Mesenteric fat pad (tissue), 1 donor: ENCODE data around the gene C9orf85. TPM values are rescaled to one million over a fixed set of nuclear protein-coding genes. Genes with fewer than 3 reads are reported as not detected.
"Not testable (repeated sequence)": the region's sequence is repeated elsewhere in the genome, so short reads cannot be mapped to it uniquely, and the experiment has no call there.

ENCODE experiments used
- DNase-seq: peaks from one replicate; pipeline ENCODE4 v3.0.0-alpha.2; 2020; ENCODE audit warnings: low spot score
- long read RNA-seq: library from polyadenylated mRNA; unstranded; transcript quantifications from one replicate; pipeline ENCODE4 v2.0.0, GENCODE V29; 2020
- total RNA-seq: library from RNA; stranded (reverse); fragmentation: NEBNext Ultra II Directional; extraction: Animal tissue kit (Norgen Biotek cat#: 25700); gene quantifications from one replicate; pipeline ENCODE4 v1.2.1, GENCODE V29; 2021
- donor health status: DM: yes; HTN: yes; CAD: no.

Gene C9orf85
- 6.7 TPM for total RNA-seq
- long read RNA-seq, transcript C9orf85-201 (4 exons, 1,279 nt): major isoform, 6 of 16 reads
- long read RNA-seq, partial matches to known transcripts: 0 of 16 reads
- long read RNA-seq, other reads (novel, unspliced or antisense): 8 of 16 reads

DNA sequence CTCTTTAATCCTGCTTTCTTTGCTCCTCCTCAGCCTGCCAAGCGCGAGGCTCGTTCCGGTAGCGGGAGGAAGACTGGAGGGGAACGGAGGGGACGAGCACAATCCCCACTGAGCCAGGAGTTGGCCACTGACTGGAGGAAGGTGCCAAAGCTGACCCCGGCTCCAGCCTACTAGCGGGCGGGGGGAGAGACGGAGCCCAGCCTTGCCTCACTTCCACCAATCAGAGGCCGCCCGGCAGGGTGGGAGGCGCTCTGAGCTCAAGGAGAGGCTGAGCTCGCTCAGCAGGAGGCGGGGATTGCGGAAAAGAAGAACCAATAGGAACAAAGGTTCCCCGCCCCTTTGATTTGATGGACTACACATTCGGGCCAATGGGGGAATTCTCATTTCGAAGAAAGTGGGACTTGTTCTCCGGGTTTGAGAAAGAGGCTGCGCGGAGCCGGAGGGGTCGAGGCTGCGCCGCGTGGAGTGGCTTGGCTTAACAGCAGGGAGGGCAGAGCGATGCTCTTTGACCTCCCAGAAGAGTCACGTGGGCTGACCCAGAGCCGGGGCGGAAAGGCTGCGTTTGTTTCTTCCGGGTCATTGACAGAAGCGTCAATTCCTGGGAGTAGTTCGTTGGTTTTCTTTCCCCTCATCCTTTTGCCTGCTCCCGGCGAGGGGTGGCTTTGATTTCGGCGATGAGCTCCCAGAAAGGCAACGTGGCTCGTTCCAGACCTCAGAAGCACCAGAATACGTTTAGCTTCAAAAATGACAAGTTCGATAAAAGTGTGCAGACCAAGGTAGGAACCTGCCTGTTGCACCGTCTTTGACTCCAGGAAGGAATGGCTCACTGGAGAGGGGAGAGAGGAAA lies at the start of gene C9orf85, which contains the start of gene ABHD17B:
C9orf85 (plus strand) TSS at position 579 of the 847 bp plus-strand sequence; CDS start at position 675, 96 bp downstream.
ABHD17B (minus strand) TSS at position 133 of the 847 bp plus-strand sequence. CDS start 36,113 bp downstream, outside the sequence.
- DNase-seq: peak; percentile 98

DNA sequence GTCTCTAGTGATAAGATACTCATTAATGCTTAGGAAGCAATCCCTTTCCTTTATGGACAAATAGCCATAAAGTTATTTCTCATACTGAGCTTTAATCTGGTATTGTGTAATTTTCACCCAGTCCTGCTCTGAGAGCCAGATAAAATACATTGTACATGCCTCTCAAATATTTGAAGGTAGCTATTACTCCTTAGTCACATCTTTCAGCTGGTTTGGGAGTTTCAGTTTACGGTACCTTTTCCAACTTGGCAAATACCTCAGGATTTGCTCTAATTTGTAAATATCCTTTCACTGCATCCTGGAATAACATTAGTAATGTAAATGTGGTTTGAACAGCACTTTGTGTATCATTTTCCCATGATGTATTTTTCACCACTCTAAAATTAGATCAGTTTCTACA lies 47.8 kb upstream of the C9orf85 start:
- no peak for DNase-seq

DNA sequence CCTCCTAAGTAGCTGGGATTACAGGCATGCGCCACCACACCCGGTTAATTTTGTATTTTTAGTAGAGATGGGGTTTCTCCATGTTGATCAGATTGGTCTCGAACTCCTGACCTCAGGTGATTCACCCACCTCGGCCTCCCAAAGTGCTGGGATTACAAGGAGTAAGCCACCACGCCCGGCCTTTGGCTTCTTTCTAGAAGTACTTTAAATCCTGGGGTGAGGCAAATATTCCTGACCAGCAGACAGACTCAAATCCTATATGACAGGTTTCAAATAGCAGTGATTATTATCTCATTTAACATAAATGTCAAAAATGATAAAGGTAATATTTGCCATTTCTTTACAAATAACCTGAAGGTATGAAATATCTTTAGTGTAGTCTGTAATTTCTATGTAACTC lies 36.1 kb upstream of the C9orf85 start:
- no peak for DNase-seq

GRCh38 chr9:71876106-71876505 lies 35.3 kb upstream of the C9orf85 start:
- DNase-seq: no peak

DNA sequence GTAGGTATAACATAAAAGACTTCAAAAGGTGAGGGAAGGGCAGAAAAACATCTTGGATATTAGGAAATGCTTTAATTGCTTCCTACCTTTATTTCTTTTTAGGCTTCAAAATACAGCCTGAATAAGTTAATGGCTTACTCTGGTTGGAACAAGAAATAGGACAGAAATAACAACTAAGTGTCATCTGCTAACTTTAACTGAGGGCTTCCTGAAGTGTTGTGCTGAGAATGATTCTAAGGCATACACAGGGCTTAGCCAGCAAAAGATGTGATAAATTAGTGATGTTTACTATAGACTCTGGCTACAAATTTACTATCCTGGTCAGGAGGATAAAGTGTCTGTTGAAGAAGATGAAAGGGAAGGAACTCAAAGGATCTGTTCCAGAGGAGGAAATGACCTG lies 34.6 kb upstream of the C9orf85 start:
- no peak for DNase-seq

DNA sequence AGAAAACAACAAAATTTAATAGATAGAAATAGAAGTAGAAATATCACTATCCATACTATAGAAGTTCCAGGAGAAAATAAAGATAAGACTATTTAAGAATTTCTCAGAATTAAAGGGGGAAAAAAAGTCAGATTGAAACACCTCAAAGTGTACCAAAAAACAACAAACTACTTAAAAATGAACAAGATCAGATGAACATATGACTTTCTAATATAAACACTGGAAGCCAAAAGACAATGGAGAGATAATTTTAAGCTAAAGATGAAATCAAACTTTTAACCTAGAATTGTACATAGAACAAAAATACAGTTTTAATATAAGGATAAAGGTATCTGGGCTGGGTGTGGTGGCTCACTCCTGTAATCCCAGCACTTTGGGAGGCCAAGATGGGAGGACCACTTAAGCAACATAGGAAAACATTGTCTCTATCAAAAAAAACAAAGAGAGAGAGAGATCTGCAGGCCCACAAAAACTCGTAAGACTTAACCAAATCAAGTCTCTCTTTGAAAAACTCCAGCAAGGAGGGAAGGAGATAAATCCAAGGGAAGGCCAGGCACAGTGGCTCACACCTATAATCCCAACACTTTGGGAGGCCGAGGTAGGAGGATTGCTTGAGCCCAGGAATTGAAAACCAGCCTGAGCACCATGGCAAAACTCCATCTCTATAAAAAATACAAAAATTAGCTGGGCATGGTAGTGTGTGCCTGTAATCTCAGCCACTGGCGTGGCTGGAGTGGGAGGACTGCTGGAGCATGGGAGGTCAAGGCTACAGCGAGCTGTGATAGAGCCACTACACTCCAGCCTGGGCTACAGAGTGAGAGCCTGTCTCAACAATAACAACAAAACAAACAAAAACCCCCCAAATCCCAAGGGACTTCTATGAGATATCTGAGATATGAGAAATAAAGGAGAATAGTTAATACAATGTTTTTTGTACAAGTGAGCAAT lies 32.8 kb upstream of the C9orf85 start:
- DNase-seq: no peak

GRCh38 chr9:71879644-71880174 lies 31.7 kb upstream of the C9orf85 start:
- DNase-seq: no peak

GRCh38 chr9:71884005-71884404 lies 27.4 kb upstream of the C9orf85 start:
- no peak for DNase-seq

DNA sequence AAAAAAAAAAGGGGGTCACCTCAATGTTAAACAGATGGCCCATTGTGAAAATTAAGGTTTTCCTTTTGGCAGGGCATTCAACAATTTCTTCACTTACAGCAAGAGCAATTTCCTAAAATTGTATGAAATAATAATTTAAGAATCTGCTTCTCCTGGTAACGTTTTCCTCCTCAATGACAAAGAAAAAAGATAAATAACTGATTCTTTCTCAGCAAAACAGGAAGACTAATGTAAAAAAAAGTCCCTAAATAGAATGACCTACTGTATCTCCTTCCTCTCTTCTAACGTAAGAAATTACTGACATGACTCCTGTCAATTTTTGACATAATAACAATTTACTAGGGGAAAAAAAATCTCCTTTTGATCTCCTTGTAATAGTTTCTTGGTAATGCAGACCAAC lies 26.0 kb upstream of the C9orf85 start:
- DNase-seq: no peak

GRCh38 chr9:71886015-71886414 lies 25.4 kb upstream of the C9orf85 start:
- DNase-seq: no peak

GRCh38 chr9:71886541-71886940 lies 24.9 kb upstream of the C9orf85 start:
- DNase-seq: no peak

DNA sequence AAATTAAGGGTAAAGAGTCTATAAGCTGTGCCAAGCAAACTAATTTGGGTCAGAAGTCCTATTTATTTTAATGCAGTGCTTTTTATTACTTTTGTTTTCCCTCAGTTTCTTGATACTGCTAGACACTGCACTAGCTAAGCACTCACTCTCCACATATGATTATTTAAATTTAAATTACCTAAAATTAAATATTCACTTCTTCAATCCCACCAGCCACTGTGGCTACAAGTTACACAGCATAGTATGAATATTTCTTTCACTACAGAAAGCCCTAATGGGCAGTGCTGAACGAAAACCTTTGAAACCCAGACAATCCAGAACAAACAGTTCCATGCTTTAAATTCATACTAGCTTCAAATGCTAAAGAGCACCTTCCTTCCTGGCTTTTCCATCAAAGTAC lies 24.1 kb upstream of the C9orf85 start:
- DNase-seq: no peak

DNA sequence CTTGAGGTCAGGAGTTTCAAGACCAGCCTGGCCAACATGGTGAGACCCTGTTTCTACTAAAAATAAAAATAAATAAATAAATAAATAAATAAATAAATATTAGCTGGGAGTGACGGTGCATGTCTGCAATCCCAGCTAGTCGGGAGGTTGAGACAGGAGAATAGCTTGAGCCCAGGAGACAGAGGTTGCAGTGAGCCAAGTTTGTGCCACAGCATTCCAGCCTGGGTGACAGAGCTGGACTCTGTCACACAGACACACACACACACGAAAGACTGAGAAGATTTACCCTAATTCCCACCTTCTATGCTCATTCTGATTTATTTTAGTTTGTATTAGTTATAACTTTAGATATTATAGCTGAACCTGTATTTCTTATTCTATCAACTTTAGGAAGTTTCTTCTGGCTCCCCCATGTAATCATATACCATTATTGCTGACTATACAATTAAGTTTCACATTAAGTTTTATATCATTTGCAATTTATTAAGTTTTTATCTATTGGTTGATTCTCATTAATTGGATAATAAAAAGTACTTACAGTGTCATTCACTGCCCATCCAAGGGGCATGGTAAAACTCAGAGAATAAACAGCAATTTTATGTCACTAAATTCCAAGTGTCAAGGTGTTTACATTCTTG lies 21.3 kb upstream of the C9orf85 start:
- DNase-seq: no peak

GRCh38 chr9:71891557-71892189 lies 19.8 kb upstream of the C9orf85 start:
- DNase-seq: no peak

- DNase-seq: no peak
These were observed 16.3 kb upstream of the C9orf85 start for GRCh38 chr9:71895117-71895516.

DNA sequence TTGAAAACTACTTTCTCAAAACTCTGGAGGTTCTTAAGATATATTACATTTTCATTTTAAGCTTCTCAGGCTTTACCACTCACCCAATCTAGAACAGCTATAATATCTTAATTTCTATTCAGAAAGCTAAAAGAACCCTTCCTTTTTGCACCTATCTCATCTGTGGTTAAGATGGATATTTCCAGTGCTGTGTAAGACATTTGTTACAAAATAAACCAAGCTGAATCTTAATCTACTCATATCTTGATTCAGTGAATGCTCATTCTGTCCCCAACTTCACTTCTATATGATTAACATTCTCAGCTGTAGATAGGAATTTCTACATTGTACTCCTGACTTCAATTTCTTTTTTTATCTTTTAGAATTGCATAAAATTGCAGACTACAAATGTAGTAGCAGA lies 15.5 kb upstream of the C9orf85 start:
- DNase-seq: no peak

DNA sequence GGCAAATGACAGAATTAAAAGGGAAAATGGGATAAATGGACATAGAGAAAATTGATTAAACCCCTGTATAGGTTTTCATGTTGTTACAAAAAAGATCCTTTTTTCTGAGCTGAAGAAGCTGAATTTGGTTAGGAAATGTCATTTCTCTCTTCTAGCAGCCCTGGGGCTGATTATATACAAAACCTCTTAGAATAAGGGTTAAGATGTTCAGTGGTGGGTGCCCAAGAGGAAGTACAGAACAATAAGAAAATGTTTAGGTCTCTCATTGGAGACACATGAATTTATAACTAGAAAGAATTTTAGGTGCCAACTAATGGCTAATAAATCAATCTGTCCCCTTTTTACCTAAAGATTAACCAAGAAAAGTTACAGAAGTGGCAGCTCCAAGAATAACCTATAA lies 14.7 kb upstream of the C9orf85 start:
- no peak for DNase-seq

- no peak for DNase-seq
These were observed 13.9 kb upstream of the C9orf85 start for GRCh38 chr9:71897577-71897976.

DNA sequence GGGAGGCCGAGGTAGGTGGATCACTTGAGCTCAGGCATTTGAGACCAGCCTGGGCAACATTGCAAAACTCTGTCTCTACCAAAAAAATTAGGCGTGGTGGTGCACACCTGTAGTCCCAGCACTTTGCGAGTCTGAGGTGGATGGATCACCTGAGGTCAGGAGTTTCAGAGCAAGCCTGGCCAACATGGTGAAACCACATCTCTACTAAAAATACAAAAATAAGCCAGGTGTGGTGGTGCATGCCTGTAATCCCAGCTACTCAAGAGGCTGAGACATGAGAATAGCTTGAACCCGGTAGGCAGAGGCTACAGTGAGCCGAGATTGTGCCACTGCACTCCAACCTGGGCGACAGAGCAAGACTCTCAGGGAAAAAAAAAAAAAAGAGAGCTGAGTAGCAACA lies 12.7 kb upstream of the C9orf85 start:
- not testable (repeated sequence) for DNase-seq
